ENCODE measurements around the gene CENPO.

GRCh38 chr2:24836706-24837105, 43.5 kb downstream of the CENPO start:
- TF ChIP-seq, protein P1, sequence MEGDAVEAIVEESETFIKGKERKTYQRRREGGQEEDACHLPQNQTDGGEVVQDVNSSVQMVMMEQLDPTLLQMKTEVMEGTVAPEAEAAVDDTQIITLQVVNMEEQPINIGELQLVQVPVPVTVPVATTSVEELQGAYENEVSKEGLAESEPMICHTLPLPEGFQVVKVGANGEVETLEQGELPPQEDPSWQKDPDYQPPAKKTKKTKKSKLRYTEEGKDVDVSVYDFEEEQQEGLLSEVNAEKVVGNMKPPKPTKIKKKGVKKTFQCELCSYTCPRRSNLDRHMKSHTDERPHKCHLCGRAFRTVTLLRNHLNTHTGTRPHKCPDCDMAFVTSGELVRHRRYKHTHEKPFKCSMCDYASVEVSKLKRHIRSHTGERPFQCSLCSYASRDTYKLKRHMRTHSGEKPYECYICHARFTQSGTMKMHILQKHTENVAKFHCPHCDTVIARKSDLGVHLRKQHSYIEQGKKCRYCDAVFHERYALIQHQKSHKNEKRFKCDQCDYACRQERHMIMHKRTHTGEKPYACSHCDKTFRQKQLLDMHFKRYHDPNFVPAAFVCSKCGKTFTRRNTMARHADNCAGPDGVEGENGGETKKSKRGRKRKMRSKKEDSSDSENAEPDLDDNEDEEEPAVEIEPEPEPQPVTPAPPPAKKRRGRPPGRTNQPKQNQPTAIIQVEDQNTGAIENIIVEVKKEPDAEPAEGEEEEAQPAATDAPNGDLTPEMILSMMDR (IDR thresholded peaks at IDR 0.05): no peak
- no peak for TF ChIP-seq POLR2AphosphoS5 (IDR thresholded peaks at IDR 0.05)

All from prostate gland (tissue), 2 donors.